GM12891 (cell line): ENCODE results near the gene CTNND2.

ENCODE experiments used
- POLR2A ChIP-seq: IDR thresholded peaks from 2 replicates; pipeline ENCODE4 v1.6.1; 2011; ENCODE audit warnings: low read depth, low read length, control low read depth
- POLR2AphosphoS5 ChIP-seq: IDR thresholded peaks from 2 replicates; pipeline ENCODE4 v1.6.1; 2011; ENCODE audit warnings: low read depth, low read length, control low read depth
- TAF1 ChIP-seq: IDR thresholded peaks from 2 replicates; pipeline ENCODE4 v1.6.1; 2011; ENCODE audit warnings: low read depth, low read length, control low read depth

- TF ChIP-seq POLR2A (no peak), POLR2AphosphoS5 (no peak), TAF1 (no peak)
These were observed 399.4 kb downstream of the CTNND2 start for GRCh38 chr5:11504886-11505193.
